ENCODE data around the gene LAMA2. TPM values are rescaled to one million over a fixed set of nuclear protein-coding genes. Genes with fewer than 3 reads are reported as not detected.

LAMA2 gene
- total and polyA plus RNA-seq, 2 experiments from 2014 or later, result 0.91 to 6.4 TPM

DNA sequence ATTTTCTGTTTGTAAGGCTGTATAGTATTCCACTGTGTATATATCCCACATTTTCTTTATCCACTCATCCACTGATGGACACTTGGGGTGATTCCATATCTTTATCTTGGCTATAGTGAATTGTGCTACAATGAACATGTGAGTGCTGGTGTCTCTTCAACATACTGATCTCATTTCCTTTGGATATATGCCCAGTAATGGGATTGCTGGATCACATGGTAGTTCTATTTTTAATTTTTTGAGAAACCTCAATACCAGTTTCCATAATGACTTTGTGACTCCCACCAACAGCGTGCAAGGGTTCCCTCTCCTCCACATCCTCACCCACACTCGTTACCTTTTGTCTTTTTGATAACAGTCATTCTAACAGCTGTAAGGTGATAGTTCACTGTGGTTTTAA lies 661.0 kb downstream of the LAMA2 start (continued):
- TF ChIP-seq, protein P1, sequence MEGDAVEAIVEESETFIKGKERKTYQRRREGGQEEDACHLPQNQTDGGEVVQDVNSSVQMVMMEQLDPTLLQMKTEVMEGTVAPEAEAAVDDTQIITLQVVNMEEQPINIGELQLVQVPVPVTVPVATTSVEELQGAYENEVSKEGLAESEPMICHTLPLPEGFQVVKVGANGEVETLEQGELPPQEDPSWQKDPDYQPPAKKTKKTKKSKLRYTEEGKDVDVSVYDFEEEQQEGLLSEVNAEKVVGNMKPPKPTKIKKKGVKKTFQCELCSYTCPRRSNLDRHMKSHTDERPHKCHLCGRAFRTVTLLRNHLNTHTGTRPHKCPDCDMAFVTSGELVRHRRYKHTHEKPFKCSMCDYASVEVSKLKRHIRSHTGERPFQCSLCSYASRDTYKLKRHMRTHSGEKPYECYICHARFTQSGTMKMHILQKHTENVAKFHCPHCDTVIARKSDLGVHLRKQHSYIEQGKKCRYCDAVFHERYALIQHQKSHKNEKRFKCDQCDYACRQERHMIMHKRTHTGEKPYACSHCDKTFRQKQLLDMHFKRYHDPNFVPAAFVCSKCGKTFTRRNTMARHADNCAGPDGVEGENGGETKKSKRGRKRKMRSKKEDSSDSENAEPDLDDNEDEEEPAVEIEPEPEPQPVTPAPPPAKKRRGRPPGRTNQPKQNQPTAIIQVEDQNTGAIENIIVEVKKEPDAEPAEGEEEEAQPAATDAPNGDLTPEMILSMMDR (conservative IDR thresholded peaks at IDR 0.05; ENCODE audit: low read depth in 2 of 2), result no peak
- no peak for TF ChIP-seq ZNF114 (CRISPR knock-in tag; IDR thresholded peaks at IDR 0.05)
- no peak for TF ChIP-seq EZH2 (IDR thresholded peaks at IDR 0.05; ENCODE audit: low read depth, unreplicated experiment)
- TF ChIP-seq EZH2phosphoT487 (IDR thresholded peaks at IDR 0.05; ENCODE audit: unreplicated experiment), result no peak
- no peak for TF ChIP-seq STAT1 (IDR thresholded peaks at IDR 0.05; ENCODE audit: unreplicated experiment)
- no peak for TF ChIP-seq ZNF331 (CRISPR knock-in tag; IDR thresholded peaks at IDR 0.05; ENCODE audit: low read depth)

DNA sequence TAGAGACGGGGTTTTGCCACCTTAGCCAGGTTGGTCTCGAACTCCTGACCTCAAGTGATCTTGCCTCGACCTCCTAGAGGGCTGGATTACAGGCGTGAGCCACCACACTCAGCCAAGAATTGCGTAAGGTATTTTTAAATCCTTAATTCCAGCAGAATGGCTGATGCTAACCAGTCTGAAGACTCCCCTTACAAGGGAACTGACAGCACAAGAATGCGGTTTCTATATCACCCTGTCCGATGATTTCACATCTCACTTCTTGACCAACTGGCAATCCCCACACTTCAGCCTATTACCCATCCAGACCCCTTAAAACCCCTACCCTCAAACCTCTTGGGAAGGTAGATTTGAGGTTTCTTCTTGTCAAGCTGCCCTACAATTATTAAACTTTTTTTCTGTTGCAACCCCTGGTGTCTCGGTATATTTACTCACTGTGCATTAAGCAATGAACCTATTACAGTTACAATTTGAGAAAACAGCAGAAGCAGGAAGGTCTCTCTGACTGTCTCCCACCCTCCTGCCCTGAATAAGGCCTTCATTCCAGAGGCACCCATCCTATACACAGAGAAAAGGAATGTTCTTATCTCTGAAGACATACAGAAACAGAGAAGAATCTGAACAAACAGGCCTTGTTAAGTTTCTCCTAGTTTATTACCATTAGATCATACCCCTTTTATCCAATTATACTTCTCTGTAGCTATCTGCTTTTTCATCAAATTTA lies 662.1 kb downstream of the LAMA2 start:
- H3K4me2 ChIP-seq, result no peak overlapping the region
- H3K27me3 ChIP-seq (ENCODE audit: insufficient read depth), result no peaks in the 10 kb centered on the region
- no peak overlapping the region for H3K4me3 ChIP-seq
- no peaks in the 10 kb centered on the region for H3K79me2 ChIP-seq (replicated peaks; ENCODE audit: insufficient read depth)
- no peak overlapping the region for H2AFZ ChIP-seq
- no peaks in the 10 kb centered on the region for H3K4me1 ChIP-seq (ENCODE audit: insufficient read depth)
- no peak for DNase-seq (ENCODE audit: low spot score)
- Mint-ChIP-seq H3K36me3 (ENCODE audit: low read depth) (no peaks in the 10 kb centered on the region), H3K4me3 (no peak overlapping the region), H3K27me3 (ENCODE audit: insufficient read depth, low read depth, poor library complexity) (no peaks in the 10 kb centered on the region), H3K4me1 (no peaks in the 10 kb centered on the region), H3K27ac (no peak overlapping the region), H3K9me3 (no peaks in the 10 kb centered on the region)
- H3K36me3 ChIP-seq (ENCODE audit: insufficient read depth), result no peaks in the 10 kb centered on the region
- ATAC-seq, result no peak
- H4K20me1 ChIP-seq (replicated peaks; ENCODE audit: insufficient read depth), result no peaks in the 10 kb centered on the region
- H3K9me2 ChIP-seq (ENCODE audit: insufficient read depth), result no peaks in the 10 kb centered on the region; the same call in 1 of the 2 replicates
- H3F3A ChIP-seq (replicated peaks; ENCODE audit: low read depth), result no peaks in the 10 kb centered on the region
- no peak overlapping the region for H3K27ac ChIP-seq (ENCODE audit: low read depth)
- TF ChIP-seq STAT1 (IDR thresholded peaks at IDR 0.05; ENCODE audit: unreplicated experiment), result no peak
- TF ChIP-seq NANOG (IDR thresholded peaks at IDR 0.05; ENCODE audit: borderline replicate concordance), result no peak
- TF ChIP-seq EZH2 (IDR thresholded peaks at IDR 0.05; ENCODE audit: low read depth, unreplicated experiment), result no peak
- TF ChIP-seq, protein P2, sequence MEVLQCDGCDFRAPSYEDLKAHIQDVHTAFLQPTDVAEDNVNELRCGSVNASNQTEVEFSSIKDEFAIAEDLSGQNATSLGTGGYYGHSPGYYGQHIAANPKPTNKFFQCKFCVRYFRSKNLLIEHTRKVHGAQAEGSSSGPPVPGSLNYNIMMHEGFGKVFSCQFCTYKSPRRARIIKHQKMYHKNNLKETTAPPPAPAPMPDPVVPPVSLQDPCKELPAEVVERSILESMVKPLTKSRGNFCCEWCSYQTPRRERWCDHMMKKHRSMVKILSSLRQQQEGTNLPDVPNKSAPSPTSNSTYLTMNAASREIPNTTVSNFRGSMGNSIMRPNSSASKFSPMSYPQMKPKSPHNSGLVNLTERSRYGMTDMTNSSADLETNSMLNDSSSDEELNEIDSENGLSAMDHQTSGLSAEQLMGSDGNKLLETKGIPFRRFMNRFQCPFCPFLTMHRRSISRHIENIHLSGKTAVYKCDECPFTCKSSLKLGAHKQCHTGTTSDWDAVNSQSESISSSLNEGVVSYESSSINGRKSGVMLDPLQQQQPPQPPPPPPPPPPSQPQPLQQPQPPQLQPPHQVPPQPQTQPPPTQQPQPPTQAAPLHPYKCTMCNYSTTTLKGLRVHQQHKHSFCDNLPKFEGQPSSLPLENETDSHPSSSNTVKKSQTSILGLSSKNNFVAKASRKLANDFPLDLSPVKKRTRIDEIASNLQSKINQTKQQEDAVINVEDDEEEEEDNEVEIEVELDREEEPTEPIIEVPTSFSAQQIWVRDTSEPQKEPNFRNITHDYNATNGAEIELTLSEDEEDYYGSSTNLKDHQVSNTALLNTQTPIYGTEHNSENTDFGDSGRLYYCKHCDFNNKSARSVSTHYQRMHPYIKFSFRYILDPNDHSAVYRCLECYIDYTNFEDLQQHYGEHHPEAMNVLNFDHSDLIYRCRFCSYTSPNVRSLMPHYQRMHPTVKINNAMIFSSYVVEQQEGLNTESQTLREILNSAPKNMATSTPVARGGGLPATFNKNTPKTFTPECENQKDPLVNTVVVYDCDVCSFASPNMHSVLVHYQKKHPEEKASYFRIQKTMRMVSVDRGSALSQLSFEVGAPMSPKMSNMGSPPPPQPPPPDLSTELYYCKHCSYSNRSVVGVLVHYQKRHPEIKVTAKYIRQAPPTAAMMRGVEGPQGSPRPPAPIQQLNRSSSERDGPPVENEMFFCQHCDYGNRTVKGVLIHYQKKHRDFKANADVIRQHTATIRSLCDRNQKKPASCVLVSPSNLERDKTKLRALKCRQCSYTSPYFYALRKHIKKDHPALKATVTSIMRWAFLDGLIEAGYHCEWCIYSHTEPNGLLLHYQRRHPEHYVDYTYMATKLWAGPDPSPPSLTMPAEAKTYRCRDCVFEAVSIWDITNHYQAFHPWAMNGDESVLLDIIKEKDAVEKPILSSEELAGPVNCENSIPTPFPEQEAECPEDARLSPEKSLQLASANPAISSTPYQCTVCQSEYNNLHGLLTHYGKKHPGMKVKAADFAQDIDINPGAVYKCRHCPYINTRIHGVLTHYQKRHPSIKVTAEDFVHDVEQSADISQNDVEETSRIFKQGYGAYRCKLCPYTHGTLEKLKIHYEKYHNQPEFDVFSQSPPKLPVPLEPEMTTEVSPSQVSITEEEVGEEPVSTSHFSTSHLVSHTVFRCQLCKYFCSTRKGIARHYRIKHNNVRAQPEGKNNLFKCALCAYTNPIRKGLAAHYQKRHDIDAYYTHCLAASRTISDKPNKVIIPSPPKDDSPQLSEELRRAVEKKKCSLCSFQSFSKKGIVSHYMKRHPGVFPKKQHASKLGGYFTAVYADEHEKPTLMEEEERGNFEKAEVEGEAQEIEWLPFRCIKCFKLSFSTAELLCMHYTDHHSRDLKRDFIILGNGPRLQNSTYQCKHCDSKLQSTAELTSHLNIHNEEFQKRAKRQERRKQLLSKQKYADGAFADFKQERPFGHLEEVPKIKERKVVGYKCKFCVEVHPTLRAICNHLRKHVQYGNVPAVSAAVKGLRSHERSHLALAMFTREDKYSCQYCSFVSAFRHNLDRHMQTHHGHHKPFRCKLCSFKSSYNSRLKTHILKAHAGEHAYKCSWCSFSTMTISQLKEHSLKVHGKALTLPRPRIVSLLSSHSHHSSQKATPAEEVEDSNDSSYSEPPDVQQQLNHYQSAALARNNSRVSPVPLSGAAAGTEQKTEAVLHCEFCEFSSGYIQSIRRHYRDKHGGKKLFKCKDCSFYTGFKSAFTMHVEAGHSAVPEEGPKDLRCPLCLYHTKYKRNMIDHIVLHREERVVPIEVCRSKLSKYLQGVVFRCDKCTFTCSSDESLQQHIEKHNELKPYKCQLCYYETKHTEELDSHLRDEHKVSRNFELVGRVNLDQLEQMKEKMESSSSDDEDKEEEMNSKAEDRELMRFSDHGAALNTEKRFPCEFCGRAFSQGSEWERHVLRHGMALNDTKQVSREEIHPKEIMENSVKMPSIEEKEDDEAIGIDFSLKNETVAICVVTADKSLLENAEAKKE (CRISPR knock-in tag; IDR thresholded peaks at IDR 0.05), result no peak
- no peak for TF ChIP-seq POLR2AphosphoS5 (IDR thresholded peaks at IDR 0.05; ENCODE audit: low read depth)
- TF ChIP-seq, protein P3, sequence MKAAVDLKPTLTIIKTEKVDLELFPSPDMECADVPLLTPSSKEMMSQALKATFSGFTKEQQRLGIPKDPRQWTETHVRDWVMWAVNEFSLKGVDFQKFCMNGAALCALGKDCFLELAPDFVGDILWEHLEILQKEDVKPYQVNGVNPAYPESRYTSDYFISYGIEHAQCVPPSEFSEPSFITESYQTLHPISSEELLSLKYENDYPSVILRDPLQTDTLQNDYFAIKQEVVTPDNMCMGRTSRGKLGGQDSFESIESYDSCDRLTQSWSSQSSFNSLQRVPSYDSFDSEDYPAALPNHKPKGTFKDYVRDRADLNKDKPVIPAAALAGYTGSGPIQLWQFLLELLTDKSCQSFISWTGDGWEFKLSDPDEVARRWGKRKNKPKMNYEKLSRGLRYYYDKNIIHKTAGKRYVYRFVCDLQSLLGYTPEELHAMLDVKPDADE (IDR thresholded peaks at IDR 0.05), result no peak
- no peak for TF ChIP-seq CREB1 (CRISPR knock-in tag; IDR thresholded peaks at IDR 0.05; ENCODE audit: low read depth)
- TF ChIP-seq, protein P1 (conservative IDR thresholded peaks at IDR 0.05; ENCODE audit: low read depth in 2 of 2), result no peak
- TF ChIP-seq JUNB (IDR thresholded peaks at IDR 0.05; ENCODE audit: unreplicated experiment), result no peak
- TF ChIP-seq EZH2phosphoT487 (IDR thresholded peaks at IDR 0.05; ENCODE audit: unreplicated experiment), result no peak
